Ammon's horn (tissue), 1 donor: ENCODE data around the gene CRYAB.
"Not testable (repeated sequence)": the region's sequence is repeated elsewhere in the genome, so short reads cannot be mapped to it uniquely, and the experiment has no call there.

Source experiments
- DNase-seq: peaks from one replicate; pipeline ENCODE4 v3.0.0-alpha.2; 2016; ENCODE audit warnings: low spot score

CRYAB gene

GRCh38 chr11:111933176-111933575 is 21.6 kb upstream of the CRYAB start:
- not testable (repeated sequence) for DNase-seq

DNA sequence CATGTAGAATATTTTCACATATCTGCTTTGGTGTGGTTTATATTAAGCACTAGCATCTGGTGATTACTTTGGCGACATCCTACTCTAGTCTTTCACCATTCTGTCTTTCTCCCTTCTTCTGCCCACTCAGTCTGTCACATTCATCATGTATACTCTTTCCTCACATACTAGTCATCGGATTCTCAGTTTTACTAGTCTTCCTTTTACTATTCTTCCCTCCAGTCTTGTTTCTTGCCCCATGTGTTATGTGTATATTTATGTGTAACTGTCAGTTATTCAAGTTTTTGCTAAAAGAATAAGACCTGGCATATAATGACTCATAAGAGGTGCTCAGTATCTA is 21.0 kb upstream of the CRYAB start:
- DNase-seq: no peak

DNA sequence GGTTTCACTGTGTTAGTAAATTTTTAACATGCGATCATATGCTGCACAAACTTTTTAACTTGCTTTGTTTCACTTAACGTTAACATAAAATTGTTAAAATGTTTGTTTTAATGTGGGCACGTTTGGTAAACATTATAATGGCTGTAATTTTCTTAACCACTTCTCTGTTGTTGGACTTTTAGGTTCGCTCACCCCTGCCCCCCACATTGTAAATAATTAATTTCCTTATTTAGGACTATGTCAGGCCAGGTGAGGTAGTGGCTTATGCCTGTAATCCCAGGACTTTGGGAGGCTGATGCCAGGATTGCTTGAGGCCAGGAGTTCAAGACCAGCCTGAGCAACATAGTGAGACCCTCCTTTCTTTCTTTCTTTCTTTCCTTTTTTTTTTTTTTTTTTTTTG is 18.9 kb upstream of the CRYAB start:
- no peak for DNase-seq

- DNase-seq: peak; percentile 99
Observed at GRCh38 chr11:111926505-111927391, 15.2 kb upstream of the CRYAB start.

GRCh38 chr11:111925953-111926352 is 14.4 kb upstream of the CRYAB start:
- DNase-seq: no peak

DNA sequence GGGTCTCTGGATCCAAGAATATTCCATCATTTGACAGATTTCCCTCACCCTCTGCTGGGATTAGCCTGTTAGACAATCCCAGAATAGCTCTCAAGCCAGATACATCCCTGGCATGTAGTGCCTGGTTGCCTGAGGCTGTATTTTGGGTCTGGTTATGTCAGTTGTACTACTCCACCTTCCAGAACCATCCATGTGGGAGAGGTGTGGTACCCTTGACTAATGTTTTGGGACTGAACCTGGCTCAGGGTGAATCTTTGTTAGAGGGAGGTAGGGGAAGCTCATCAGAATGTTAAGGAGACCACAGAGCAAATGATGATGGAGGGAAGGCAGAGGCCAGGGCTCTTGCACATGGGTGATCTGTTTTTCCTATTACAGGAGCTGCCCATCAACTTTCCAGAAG is 12.4 kb upstream of the CRYAB start:
- DNase-seq: no peak

- DNase-seq: no peak
Observed at GRCh38 chr11:111923351-111923788, 11.8 kb upstream of the CRYAB start.

- no peak for DNase-seq
Observed at GRCh38 chr11:111922803-111923202, 11.2 kb upstream of the CRYAB start.

DNA sequence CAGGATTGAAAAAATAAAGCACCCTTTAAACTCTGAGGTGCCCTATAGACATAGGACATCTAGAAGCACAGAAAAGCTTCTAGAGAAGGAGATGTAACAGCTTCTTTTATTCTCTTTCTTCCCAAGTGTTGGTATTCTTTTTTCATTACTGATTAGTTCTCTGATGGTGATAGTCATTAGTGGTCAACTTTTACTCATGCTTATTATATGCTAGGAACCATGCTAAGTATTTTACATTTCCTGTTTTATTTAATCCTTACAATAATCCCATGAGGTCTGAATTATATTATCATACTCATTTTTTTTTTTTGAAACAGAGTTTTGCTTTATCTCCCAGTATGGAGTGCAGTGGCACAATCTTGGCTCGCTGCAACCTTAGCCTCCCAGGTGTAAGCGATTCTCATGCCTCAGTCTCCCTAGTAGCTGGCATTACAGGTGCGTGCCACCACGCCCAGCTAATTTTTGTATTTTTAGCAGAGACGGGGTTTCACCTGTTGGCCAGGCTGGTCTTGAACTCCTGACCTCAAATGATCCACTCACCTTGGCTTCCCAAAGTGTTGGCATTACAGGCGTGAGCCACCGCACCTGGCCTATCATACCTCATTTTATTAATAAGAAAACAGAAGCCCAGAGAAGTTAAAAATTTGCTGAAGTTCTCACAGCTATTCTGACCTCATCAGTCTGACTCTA is 10.1 kb upstream of the CRYAB start:
- no peak for DNase-seq

GRCh38 chr11:111920908-111921307 is 9.3 kb upstream of the CRYAB start:
- DNase-seq: no peak

- no peak for DNase-seq
Observed at GRCh38 chr11:111918390-111919256, 7.1 kb upstream of the CRYAB start, which contains the start of gene C11orf52. Gene C11orf52, plus strand, starts transcription at chr11:111918913. Its CDS starts 60 bp downstream, at chr11:111918973.

GRCh38 chr11:111917788-111918187 is 6.2 kb upstream of the CRYAB start:
- no peak for DNase-seq

GRCh38 chr11:111917312-111917711 is 5.7 kb upstream of the CRYAB start:
- no peak for DNase-seq

DNA sequence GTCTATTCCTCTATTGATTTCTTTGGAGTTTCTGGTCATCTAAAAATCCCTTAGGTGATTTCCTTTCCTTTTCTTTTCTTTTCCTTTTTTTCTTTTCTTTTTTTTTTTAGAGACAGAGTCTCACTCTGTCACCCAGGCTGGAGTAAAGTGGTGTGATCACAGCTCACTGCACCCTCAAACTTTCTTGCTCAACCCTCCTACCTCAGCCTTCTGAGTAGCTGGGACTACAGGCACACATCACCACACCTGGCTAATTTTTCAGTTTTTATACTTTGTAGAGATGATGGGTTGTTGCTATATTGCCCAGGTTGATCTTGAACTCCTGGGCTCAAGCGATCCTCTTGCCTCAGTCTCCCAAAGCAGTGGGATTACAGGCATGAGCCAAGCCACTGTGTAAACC is 5.2 kb upstream of the CRYAB start:
- no peak for DNase-seq

DNA sequence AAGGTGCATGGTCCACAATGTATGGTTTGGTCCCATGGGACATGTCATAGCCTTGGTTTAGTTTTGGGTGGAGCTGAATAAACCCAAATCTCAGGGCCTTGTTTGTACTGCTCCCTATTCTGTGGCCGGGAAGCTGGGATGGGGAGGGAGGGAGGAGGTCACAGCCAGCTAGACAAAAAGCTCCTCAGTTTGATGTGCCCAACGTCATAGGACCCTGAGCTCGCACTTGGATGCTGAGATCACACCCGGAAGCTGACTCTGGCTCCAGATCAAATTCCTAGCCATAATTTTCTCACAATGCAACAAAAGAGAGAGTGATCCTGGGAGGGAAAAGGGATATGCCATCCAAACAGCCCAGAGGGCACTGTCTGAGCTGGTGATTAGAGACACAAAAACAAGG is 2.4 kb upstream of the CRYAB start:
- peak; percentile 90 for DNase-seq

DNA sequence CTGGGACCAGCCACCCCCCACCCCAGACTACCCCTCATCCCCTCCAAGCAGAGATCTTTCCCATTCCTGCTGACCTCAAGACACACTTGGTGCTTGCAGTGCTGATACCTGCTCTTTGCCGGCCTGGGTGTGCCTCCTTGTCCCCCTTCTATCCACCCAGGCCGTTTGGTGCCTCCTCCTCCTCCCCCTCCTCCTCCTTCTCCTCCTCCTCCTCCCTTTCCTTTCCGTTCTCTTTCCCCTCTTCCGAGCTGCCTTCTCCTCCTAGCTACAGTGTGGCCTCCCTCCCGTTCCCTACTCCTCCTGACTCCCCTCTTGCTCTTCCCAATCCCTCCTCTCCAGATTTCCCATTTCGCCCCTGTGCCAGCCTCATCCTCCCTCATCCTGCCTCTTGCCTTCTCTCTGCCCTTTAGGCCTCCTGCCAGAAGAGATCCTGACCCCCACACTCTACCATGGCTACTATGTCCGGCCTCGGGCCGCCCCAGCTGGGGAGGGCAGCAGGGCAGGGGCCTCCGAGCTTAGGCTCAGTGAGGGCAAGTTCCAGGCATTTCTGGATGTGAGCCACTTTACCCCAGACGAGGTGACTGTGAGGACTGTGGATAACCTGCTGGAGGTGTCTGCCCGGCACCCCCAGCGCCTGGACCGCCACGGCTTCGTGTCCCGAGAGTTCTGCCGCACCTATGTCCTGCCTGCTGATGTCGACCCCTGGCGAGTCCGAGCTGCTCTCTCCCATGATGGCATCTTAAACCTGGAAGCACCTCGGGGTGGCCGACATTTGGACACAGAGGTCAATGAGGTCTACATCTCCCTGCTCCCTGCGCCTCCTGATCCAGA is 1.7 kb upstream of the CRYAB start:
- peak; percentile 51 for DNase-seq

DNA sequence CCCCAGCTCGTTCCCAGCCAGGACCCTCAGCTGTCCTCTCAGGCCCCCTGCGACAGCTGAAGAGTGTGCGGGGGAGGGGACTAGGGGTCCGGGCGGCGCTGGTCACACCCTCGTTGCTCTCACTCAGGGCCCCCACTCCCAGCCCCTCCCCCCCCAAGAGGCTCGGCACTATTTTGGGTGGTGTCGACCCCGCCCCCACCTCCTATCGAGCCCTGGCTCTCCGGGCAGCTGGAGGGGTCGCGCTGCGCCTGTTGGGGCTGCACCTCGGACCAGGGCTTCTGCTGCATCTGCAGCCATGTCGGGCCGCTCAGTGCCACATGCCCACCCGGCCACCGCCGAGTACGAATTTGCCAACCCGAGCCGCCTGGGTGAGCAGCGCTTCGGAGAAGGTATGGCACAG is 965 bp upstream of the CRYAB start, which contains the start of gene HSPB2:
Gene HSPB2 (plus strand): TSS at position 200 of the 400 bp plus-strand sequence. CDS start 96 bp downstream, at position 296.
- no peak for DNase-seq

DNA sequence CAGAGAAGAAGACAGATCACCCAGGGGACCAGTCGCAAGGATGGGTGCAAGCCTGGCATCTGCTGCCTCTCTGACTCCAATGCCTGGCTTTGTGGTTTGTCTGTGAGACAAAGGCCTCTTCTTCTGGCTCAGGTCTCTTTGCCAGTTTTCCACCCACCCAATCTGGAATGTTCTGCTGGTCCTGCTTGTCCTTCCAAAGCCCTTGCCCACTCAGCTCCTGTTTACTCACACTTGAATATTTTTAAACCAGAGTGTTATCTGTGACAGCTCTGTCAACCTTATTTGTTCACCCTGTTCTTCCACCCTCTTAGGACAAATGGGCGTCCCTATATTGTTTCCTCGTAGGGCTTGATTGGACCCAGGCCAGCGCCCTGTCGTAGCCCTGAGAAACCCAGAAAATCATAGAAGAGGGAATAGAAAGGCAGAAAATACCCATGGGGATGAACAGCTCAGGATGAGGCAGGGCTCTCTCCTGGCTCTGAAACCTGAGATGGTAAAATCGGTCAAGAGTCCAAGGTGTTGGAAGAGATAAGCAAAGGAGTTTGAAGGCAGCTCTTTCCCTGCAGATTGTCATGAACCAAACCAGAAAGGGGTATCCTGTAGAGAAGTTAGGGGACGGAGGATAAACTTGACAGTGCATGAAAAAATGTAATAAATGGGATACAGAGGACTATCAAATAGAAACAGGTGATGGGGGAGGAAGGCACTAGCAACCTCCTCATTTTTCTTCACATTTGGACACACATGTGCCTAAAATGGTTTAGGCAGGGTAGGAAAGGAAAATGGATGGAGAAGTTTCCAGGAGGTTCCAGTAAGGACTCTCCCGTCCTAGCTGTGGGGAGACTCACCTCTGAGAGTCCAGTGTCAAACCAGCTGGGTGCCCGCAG is 651 bp downstream of the CRYAB start:
- DNase-seq: peak; percentile 95

GRCh38 chr11:111909378-111909777 is 2.2 kb downstream of the CRYAB start:
- DNase-seq: peak; percentile 8

GRCh38 chr11:111908639-111909305 is 2.8 kb downstream of the CRYAB start:
- peak; percentile 14 for DNase-seq
